Parietal lobe (tissue), 1 donor: ENCODE data around the gene PTPA. TPM values are rescaled to one million over a fixed set of nuclear protein-coding genes. Genes with fewer than 3 reads are reported as not detected.

ENCODE experiments used
- total RNA-seq: library from RNA; depleted of rRNA; stranded (reverse); fragments of >200 nt; gene quantifications from one replicate; pipeline ENCODE4 v1.2.3, GENCODE V29; 2014

PTPA gene
- total RNA-seq: 72.0 TPM

GRCh38 chr9:129110740-129111527, at the start of gene PTPA, which contains the start of gene CRAT:
Gene PTPA, plus strand, starts transcription at chr9:129111415. Its CDS starts 186 bp downstream, at chr9:129111601.
Gene CRAT, minus strand, starts transcription at chr9:129110793. Its CDS starts 284 bp downstream, at chr9:129110509.

GRCh38 chr9:129080601-129081387, 30.4 kb upstream of the PTPA start, which contains the start of gene DOLPP1:
Gene DOLPP1, plus strand, starts transcription at chr9:129081111. Its CDS starts 21 bp downstream, at chr9:129081132.

GRCh38 chr9:129177791-129178567, 66.8 kb downstream of the PTPA start, which contains the start of gene IER5L:
Gene IER5L, minus strand, starts transcription at chr9:129178261. Its CDS starts 209 bp downstream, at chr9:129178052.

Other genes starting within 250 kb of the PTPA start
- gene KYAT1, start 229.5 kb upstream of the PTPA start, total RNA-seq: 10.6 TPM
- 25.7 TPM for gene LRRC8A, start 229.3 kb upstream of the PTPA start, total RNA-seq
- 1.9 TPM for gene PHYHD1, start 190.4 kb upstream of the PTPA start, total RNA-seq
- 12.2 TPM for gene DOLK, start 163.8 kb upstream of the PTPA start, total RNA-seq
- gene NUP188, start 163.7 kb upstream of the PTPA start, total RNA-seq: 68.9 TPM
- gene SH3GLB2, start 83.1 kb upstream of the PTPA start, total RNA-seq: 52.6 TPM
- gene MIGA2, start 74.8 kb upstream of the PTPA start, total RNA-seq: 28.5 TPM
- gene DOLPP1, start 30.3 kb upstream of the PTPA start, total RNA-seq: 9.7 TPM
- 22.8 TPM for gene CRAT, start 622 bp upstream of the PTPA start, total RNA-seq
- 20.3 TPM for gene IER5L, start 66.8 kb downstream of the PTPA start, total RNA-seq